ENCODE data around the gene TRPV6. TPM values are rescaled to one million over a fixed set of nuclear protein-coding genes. Genes with fewer than 3 reads are reported as not detected.

The TRPV6 gene
- polyA plus RNA-seq, 4 donors, result 9.1 to 14.8 (median 11.1) TPM

GRCh38 chr7:142887282-142888015 is 1.9 kb upstream of the TRPV6 start:
- DNase-seq (ENCODE audit: low read depth in 4 of 4, low spot score in 3 of 4), result no peak

GRCh38 chr7:142886866-142887265 is 1.3 kb upstream of the TRPV6 start:
- no peak for DNase-seq (ENCODE audit: low read depth in 4 of 4, low spot score in 3 of 4)

DNA sequence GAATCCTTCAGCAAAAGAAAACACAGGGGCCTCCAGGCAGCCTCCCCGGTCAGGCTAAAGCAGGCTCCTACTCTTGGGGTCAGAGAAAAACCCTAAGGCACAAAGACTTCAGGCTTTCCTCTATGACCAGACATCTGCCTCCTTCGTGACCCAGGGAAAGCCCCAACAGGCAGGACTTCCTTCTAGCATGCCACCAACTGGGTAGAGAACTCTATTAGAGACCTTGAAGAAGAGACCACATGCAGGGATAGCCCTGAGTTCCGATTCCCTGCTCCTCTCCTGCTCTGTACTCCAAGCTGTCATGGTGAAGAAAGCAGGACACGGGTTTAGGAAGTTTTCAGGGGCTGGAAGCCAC is 1.3 kb downstream of the TRPV6 start:
- no peak for DNase-seq (ENCODE audit: low read depth in 4 of 4, low spot score in 3 of 4)

DNA sequence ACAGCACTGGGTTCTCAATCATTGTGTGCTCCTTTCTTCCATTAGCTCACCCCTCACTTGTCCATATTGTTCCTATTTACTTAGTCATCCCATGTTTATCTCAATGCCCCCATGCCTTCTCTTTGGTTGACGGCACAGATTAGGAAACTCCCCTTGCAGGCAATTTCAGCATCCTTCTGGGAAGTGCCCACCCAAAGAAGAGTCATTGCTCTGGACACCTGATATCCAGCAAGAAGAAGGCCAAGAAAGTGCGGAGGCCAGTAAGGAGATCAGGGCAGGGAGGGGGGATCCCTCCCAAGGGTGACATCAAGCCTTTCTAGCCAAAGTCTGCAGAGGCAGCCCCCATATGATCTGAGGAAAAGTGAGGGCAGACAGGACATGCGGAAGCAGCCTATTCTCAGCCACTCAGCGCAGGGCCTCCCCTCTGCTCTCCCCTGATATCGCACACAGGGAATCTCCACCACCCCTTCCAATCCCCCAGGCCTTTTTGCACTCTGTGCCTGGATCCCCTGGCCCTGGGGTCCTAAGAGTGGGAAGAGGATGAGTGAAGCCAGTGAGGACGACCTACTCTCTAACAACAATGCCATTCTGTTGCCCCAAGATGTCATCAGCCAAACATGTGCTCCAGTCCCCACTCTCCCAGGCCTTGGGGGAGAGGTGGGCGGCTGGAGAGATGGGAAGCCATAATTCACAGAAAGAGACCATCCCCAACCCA is 1.8 kb downstream of the TRPV6 start:
- DNase-seq (ENCODE audit: low read depth in 4 of 4, low spot score in 3 of 4), result no peak

- DNase-seq (ENCODE audit: low read depth in 4 of 4, low spot score in 3 of 4), result no peak
Observed at GRCh38 chr7:142883145-142883544, 2.4 kb downstream of the TRPV6 start.

- DNase-seq (ENCODE audit: low read depth in 4 of 4, low spot score in 3 of 4), result no peak
Observed at GRCh38 chr7:142882338-142882678, 3.2 kb downstream of the TRPV6 start.

- DNase-seq (ENCODE audit: low read depth in 4 of 4, low spot score in 3 of 4), result no peak
Observed at GRCh38 chr7:142881586-142882337, 3.8 kb downstream of the TRPV6 start.

GRCh38 chr7:142880876-142881505 is 4.6 kb downstream of the TRPV6 start:
- peak in 2 of 4 donors; percentile 16 to 30 for DNase-seq (ENCODE audit: low read depth in 4 of 4, low spot score in 3 of 4)

DNA sequence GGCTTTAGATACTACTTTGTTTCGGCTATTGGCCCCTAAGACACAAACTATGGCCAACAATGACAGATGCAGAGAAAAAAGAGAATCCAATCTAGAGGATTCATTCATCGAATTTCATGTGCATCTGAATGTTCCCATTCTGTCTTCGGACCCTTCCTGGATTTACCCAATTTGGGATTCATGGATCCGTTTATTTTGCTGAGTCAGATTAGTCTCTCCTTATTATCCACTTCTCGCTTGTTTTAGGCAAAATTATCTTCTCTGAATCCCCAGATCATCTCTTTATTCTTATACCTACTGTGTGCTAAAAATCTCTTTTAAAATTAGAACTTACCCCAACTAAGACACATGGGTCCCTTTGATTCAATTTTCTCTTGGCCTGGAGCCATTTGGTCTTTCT is 6.5 kb downstream of the TRPV6 start:
- no peak for DNase-seq (ENCODE audit: low read depth in 4 of 4, low spot score in 3 of 4)

- DNase-seq (ENCODE audit: low read depth in 4 of 4, low spot score in 3 of 4), result no peak
Observed at GRCh38 chr7:142878315-142878714, 7.2 kb downstream of the TRPV6 start.

DNA sequence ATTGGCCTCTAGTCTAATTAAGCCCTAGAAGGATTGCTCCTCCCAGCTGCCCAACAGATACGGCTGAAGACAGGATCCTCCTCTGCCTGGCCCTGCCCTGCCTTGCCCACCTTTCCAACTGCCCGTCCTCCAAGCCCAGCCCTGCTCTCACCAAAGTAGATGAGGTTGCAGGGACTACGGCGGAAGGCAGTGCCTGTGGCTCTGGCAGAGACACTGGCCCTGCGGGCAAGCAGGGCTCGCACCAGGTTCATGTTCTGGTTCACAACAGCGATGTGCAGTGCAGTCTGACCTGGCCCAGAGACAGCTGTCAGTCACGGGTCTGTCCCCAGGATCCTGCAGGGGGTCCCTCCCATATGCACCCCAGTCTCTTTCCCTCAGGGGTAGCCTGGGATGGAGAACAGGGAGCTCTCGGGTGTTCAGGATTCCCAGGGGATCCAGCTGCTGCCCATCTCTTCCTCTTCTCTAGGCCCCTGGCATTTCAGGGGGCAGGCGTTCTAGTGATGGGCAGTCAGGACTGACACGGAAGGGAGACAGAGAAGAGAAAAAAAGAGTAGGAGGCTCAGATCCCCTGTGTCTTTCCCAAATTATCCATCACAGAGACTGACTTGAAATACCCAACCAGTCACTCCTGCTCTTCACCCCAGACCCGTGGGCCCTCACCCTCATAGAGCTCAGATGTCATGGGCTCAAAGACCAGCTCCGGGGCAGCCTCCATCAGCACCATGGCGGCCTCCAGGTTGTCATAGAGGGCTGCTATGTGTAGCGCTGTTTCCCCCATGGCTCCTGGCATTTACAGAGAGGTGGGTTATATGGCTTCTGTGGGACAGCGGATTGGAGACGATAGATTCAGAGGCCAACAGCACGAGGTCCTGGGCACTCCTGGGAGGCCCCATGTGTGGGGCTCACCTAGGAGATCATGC is 8.3 kb downstream of the TRPV6 start:
- DNase-seq (ENCODE audit: low read depth in 4 of 4, low spot score in 3 of 4), result no peak

DNA sequence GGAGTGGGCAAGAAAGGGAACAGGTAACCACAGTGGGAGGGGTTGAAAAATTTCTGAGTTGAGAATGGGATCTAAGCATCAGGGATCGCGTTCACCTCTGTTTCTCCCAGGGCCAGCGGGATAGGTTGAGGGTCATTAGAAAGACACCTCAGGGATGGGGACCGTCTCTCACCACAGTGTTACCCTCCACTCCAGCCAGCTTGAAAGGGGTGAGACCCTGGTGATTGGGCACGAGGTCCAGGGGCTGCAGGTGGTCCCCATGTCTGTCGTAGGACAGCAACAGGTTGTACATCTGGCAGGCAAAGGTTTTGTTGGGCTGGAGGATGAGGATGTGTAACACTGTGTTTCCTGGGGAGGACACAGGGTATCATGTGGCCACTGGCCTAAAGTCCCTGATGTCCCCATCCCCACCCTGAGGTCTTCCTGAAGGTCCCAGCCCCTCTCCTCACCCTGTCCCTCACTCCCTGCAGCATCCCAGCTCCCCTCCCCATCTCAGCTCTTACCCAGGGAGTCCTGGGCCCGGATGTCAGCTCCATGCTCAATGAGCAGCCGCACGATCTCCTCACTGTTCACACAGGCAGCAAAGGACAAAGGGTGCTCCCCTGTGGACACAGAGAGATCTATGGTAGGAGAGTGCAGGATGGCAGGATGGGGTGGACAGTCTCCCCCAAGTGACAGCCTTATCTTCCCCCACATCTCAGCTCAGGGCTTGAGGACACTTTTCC is 9.1 kb downstream of the TRPV6 start:
- no peak for DNase-seq (ENCODE audit: low read depth in 4 of 4, low spot score in 3 of 4)

DNA sequence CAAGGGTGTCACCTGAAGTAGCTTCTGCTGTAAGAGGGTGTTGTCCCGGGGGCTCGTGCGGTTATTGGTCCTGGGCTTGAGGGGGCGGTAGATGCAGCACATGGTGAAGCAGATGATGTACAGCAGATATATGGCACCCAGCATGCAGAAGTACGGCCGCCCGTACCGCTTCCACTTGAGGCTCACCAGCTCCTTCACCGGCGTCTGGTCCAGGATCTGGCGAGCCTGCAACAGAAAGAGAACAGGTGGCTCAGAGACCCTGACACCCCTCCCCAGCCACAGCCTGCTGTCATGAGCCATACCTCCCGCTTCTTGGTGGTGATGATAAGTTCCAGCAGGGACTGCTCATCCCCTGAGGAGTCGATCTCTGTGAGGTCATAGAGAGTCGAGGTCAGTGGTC is 10.1 kb downstream of the TRPV6 start:
- no peak for DNase-seq (ENCODE audit: low read depth in 4 of 4, low spot score in 3 of 4)

DNA sequence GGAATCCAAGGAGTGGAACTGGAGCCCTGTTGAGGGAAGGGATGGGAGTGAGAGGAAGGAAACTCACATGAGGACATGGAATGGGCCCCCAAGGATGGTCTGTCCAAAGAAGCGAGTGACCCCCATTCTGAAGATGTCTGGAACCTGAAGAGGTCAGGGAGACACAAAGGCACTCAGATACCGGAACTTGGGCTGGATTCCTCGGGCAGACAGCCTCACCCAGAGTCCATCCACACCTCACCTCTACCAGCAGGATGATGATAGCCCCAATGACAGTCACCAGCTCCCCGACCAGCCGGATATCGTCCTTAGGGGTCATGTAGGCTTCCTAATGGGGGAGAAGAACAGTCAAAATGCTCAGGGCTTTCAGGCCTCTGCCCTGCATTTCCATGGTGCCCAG is 10.7 kb downstream of the TRPV6 start:
- no peak for DNase-seq (ENCODE audit: low read depth in 4 of 4, low spot score in 3 of 4)

DNA sequence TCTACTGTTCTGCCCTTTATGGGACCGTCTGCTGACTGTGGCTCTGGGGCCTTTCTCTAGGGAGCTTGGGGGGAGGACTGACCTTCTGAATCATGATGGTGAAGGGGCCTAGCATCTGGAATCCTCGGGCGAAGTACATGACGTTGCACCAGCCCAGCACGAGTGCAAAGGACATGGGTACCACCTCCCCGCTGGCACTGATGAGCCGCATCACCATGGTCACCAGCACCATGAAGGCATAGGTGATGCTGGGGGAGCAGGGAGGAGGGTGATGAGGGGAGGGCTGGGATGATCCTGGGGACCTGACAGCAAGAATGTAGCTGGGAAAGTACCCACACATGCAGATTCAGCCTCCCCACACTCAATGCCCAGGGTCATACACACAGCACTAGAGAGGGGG is 11.1 kb downstream of the TRPV6 start:
- no peak for DNase-seq (ENCODE audit: low read depth in 4 of 4, low spot score in 3 of 4)

GRCh38 chr7:142873871-142874270 is 11.7 kb downstream of the TRPV6 start:
- DNase-seq (ENCODE audit: low read depth in 4 of 4, low spot score in 3 of 4), result no peak

- no peak for DNase-seq (ENCODE audit: low read depth in 4 of 4, low spot score in 3 of 4)
Observed at GRCh38 chr7:142873281-142873784, 12.2 kb downstream of the TRPV6 start.

DNA sequence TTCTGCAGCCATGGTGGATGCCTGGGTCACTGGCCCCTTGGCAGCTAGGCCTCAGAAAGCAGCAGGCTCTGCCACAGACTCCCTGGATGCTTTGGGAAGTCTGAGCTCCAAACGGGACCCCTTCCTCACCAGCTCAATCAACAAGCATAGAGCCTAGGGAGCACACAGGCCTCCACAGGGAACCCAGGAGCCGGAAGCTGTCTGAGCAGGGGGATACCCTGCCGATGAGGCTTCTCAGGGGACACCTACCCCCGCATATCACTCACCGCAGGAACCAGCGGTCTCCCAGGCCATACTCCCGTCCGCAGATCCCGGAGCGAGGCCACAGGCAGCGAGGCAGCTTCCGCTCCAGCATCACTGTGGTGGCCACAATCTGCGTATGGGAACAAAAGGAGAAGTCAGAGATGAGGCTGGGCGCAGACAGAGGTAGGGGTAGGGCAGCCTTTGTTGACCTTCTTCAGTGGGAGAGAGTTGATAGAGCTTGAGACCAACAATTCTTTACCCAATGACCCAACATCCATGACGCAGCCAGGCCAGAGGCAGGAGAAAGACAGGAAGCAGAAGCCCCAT is 13.4 kb downstream of the TRPV6 start:
- no peak for DNase-seq (ENCODE audit: low read depth in 4 of 4, low spot score in 3 of 4)
